IgD-negative memory B cell (primary cell): ENCODE data around the gene TNFAIP8L3. TPM values are rescaled to one million over a fixed set of nuclear protein-coding genes. Genes with fewer than 3 reads are reported as not detected.
"Not testable (repeated sequence)": the region's sequence is repeated elsewhere in the genome, so short reads cannot be mapped to it uniquely, and the experiment has no call there.

Experiments used
- H3K27ac Mint-ChIP-seq, 3 donors: one replicate each; pipeline ENCODE4 v1.8.0; 2020 to 2022; ENCODE audit warnings: mild to moderate bottlenecking in 3 of 3, mixed read lengths in 3 of 3, moderate library complexity in 1 of 3
- H3K27me3 Mint-ChIP-seq: one replicate; pipeline ENCODE4 v1.8.0; 2021; ENCODE audit warnings: mixed read lengths
- H3K36me3 Mint-ChIP-seq: one replicate; pipeline ENCODE4 v1.8.0; 2020; ENCODE audit warnings: mild to moderate bottlenecking, mixed read lengths
- H3K4me1 Mint-ChIP-seq, 3 donors: one replicate each; pipeline ENCODE4 v1.8.0; 2020 to 2022; ENCODE audit warnings: mixed read lengths in 3 of 3, mild to moderate bottlenecking in 1 of 3
- H3K4me3 Mint-ChIP-seq, 4 donors: one replicate each; pipeline ENCODE4 v1.8.0; 2020 to 2022; ENCODE audit warnings: mild to moderate bottlenecking in 4 of 4, mixed read lengths in 4 of 4, moderate library complexity in 3 of 4
- H3K9me3 Mint-ChIP-seq, 3 donors: one replicate each; pipeline ENCODE4 v1.8.0; 2020 to 2021; ENCODE audit warnings: mixed read lengths in 3 of 3, mild to moderate bottlenecking in 1 of 3
- polyA plus RNA-seq: library from polyadenylated mRNA; unstranded; fragments of 300-500 nt; fragmentation: Illumina TruSeq; gene quantifications from one replicate; pipeline ENCODE4 v1.2.3, GENCODE V29; 2021

Gene TNFAIP8L3
- polyA plus RNA-seq, result not detected

DNA sequence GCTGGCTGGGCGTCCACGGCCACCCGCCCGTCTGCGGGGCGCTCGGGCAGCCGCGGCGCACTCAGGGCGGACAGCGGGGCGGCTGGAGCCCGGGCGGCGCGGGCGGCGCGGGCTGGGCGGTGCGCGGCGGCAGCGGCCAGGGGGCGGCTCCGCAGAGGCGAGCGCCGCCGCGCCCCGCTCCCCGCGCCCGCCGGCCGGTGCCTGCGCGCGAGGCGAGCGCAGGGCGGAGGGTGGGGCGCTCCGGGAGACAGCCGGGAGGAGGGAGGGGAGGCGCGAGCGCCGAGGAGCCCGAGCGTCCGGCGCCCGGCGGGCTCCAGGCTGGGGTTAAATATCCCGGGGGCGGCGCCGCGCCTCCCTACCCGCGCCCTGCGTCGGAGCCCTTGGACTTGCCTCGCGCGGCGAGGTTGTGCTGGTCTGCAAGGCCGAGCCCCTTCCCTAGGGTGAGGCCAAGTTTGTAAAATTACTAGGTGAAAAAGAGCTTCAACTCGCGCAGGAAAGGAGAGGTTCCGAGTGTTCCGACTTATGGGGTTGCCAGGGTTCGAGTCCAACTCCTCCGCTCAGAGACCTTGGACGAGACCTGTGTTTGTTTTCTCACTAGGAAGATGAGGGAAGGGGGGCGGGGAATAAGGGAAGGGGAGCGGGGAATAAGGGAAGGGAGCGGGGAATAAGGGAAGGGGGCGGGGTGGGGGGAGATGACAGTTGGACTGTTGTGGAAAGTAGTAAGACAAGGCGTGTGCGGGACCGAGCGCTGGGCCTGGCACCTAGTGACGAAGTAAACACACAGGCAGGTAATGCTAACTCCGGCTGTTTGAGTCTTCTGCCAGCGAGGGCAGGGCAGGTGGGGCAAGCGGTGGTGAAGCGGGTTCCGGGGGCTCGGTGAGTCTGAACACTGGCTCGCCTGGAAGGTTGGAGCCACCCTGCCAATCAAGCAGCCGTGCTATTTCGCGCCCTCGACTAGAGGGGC is at the start of gene TNFAIP8L3:
TSS of gene TNFAIP8L3 (minus strand) at position 301 of the 964 bp plus-strand sequence. CDS start 311 bp downstream, outside the sequence.
- Mint-ChIP-seq H3K9me3 (peaks cover 0 to 5% (median 0%) of the 10 kb centered on the region in 3 donors), H3K4me1 (peaks cover 0 to 2% (median 0%) of the 10 kb centered on the region in 3 donors), H3K36me3 (peaks cover 2% of the 10 kb centered on the region), H3K4me3 (peak within 1 kb of the TSS in 3 of 4 donors; percentile 70 to 85 (median 80)), H3K27ac (no peak within 1 kb of the TSS), H3K27me3 (peaks cover 69% of the 10 kb centered on the region)

DNA sequence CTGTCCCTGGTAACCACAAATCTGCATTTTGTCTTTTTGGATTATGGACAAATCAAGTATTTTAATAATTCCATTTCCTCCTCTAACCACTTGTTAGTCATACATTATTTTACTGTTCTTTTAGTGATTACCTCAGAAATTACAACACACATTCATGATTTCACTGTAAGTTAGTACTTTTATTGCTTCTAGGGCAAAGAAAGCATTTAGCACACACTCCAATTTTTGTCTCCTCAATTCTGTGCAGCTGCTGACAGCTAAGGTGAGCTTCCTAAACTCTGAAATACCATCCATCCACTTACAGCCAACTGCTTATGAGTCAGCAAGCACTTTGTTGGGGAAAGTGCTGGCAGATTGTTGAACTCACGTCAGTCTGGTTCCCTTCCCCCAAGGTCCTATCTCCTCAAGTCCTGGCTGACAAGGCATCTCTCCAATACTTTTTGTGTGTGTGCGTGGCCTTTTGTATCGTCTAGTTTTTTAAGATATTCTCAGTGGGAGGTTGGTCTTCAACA is 49.4 kb upstream of the TNFAIP8L3 start:
- Mint-ChIP-seq H3K4me3 (no peak overlapping the region), H3K36me3 (peaks cover 1% of the 10 kb centered on the region), H3K27ac (no peak overlapping the region), H3K27me3 (peaks cover 9% of the 10 kb centered on the region), H3K9me3 (peaks cover 0 to 5% (median 2%) of the 10 kb centered on the region in 3 donors), H3K4me1 (no peaks in the 10 kb centered on the region)

DNA sequence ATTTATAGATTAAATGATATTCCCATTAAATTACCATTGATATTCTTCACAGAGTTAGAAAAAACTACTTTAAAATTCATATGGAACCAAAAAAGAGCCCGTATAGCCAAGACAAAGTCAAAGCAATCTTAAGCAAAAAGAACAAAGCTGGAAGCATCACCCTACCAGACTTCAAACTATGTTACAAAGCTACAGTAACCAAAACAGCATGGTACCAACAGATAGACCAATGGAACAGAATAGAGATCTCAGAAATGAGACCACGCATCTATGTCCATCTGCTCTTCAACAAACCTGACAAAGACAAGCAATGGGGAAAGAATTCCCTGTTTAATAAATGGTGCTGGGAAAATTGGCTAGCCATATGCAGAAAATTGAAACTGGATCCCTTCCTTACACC is 45.6 kb upstream of the TNFAIP8L3 start:
- H3K4me1 Mint-ChIP-seq, H3K9me3 Mint-ChIP-seq, H3K4me3 Mint-ChIP-seq, H3K27ac Mint-ChIP-seq, H3K36me3 Mint-ChIP-seq: not testable (repeated sequence)
- H3K27me3 Mint-ChIP-seq, result peaks cover 10% of the 10 kb centered on the region

DNA sequence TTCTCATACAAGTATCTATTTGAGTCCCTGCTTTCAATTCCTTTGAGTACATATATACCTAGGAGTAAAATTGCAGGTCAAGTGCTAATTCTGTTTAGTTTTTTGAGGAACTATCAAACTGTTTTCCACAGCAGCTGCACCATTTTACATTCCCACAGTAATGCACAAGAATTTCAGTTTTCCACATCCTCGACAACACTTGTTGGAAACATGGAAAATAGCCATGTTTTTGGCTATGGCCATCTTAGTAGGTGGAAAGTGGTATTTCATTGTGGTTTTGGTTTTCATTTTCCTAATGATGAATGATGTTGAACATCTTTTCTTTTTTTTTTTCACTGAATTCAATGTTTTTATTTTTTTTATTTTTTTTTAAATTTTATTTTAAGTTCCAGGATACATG is 44.4 kb upstream of the TNFAIP8L3 start:
- Mint-ChIP-seq H3K4me1 (peaks cover 0 to 3% (median 3%) of the 10 kb centered on the region in 3 donors), H3K27me3 (peaks cover 7% of the 10 kb centered on the region), H3K9me3 (peaks cover 0 to 5% (median 2%) of the 10 kb centered on the region in 3 donors), H3K36me3 (no peaks in the 10 kb centered on the region), H3K27ac (no peak overlapping the region), H3K4me3 (no peak overlapping the region)

DNA sequence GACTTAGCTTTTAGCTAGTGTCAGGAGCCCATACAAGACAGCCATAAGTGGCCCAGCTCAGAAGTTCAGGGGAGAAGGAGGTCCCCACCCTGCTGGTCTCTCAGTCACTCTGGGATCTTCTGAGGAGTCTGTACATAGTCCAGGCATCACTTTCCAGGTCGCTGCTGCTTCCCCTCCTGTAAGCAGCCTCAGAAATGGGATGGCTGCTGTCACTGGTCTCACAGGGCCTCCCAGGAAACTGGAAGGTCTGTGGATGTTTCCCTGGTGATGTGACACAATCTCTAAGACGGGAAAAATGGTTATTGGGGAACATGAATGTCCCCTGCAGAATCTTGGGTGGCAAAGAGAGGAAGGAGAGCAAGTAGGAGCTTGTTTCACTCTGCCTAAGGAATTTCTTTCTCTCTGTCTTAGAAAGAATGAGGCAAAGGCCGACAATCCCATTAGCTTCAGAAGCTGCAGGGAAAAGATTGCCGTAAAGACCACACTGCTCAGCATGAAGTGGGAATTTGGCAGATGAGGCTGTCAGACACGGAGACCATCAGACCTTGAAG is 43.2 kb upstream of the TNFAIP8L3 start:
- Mint-ChIP-seq H3K27ac (no peak overlapping the region), H3K4me3 (no peak overlapping the region), H3K4me1 (peaks cover 0 to 3% (median 3%) of the 10 kb centered on the region in 3 donors), H3K27me3 (peaks cover 4% of the 10 kb centered on the region), H3K9me3 (peaks cover 0 to 2% (median 0%) of the 10 kb centered on the region in 3 donors), H3K36me3 (no peaks in the 10 kb centered on the region)

DNA sequence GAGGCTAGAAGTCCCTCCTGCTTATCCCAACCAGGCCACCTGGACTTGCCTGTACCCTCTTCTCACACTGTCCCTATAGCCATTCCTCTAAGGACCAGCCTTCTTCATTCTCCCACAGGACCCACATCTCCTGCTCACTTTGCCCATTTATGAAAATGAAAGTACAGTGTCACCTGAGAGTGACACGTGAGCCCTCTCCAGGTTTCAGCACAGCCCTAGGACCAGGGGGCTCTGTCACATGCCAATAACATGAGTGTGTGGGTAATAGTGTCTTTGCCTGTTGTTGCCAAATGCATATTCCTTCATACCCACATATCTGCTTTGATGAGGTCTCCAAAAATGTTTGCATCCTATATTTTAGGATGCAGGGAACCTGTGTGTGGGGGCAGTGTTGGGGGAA is 42.3 kb upstream of the TNFAIP8L3 start:
- Mint-ChIP-seq H3K4me3 (no peak overlapping the region), H3K36me3 (no peaks in the 10 kb centered on the region), H3K4me1 (peaks cover 0 to 3% (median 3%) of the 10 kb centered on the region in 3 donors), H3K27me3 (peaks cover 4% of the 10 kb centered on the region), H3K9me3 (peaks cover 0 to 2% (median 0%) of the 10 kb centered on the region in 3 donors), H3K27ac (no peak overlapping the region)

DNA sequence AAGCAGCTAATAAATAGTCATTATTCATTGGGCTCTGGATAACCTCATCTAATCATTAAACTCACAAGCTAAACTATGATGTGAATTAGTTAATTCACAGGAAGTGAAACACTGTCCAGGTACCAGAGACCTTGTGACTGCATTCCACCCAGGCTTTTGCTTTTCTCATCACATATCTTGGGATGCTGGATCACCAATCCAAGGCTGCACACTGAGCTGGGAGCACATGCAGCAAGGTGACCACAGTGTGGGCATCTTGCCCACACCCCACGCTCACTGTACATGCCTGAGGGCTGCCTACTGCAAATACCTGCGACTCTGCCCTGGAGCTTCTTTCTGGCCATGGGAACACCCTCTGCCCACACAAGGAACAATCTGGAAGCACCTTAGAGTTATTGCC is 40.6 kb upstream of the TNFAIP8L3 start:
- no peaks in the 10 kb centered on the region for H3K9me3 Mint-ChIP-seq
- no peak overlapping the region for H3K27ac Mint-ChIP-seq
- H3K4me1 Mint-ChIP-seq, result peaks cover 0 to 3% (median 3%) of the 10 kb centered on the region in 3 donors
- H3K27me3 Mint-ChIP-seq, result peaks cover 4% of the 10 kb centered on the region
- no peaks in the 10 kb centered on the region for H3K36me3 Mint-ChIP-seq
- H3K4me3 Mint-ChIP-seq, result no peak overlapping the region

DNA sequence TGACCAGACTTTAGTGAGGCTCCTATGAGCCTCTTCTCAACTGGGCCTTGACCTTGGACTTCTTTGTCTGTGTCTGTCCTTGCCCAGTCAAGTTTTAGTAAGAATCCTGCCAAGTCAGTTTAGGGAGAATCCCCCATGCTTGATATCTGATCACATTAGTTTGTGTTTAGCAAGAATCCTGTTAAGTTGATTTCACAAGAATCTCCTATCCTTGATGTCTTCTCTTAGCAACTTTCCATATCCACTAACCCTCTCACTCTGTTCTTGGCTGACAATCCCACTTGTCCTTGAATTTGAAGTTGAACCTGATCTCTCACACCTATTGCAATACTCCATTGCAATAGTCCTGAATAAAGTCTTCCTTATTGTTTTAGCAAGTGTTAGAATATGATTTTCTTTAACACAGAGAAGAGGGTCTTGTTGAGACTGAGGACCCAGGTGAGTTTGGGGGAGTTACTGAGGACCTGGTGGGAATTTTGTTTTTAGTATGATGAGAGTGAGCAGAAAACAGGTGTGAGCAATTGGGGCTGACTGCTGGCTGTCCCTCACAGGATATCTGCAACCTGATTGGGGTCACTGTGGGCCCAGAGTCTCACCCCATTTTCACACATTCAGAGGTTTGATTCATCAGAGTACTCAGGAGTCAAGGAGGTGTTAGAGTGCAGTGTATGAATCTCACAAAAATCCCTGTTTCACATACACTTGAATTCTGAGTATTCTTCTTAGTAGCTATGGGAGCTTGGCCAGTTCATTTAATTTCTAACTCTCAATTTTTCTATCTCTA is 39.9 kb upstream of the TNFAIP8L3 start:
- Mint-ChIP-seq H3K9me3 (peaks cover 0 to 2% (median 0%) of the 10 kb centered on the region in 3 donors), H3K27me3 (peaks cover 3% of the 10 kb centered on the region), H3K36me3 (no peaks in the 10 kb centered on the region), H3K4me3 (no peak overlapping the region), H3K27ac (no peak overlapping the region), H3K4me1 (peaks cover 0 to 3% (median 3%) of the 10 kb centered on the region in 3 donors)

DNA sequence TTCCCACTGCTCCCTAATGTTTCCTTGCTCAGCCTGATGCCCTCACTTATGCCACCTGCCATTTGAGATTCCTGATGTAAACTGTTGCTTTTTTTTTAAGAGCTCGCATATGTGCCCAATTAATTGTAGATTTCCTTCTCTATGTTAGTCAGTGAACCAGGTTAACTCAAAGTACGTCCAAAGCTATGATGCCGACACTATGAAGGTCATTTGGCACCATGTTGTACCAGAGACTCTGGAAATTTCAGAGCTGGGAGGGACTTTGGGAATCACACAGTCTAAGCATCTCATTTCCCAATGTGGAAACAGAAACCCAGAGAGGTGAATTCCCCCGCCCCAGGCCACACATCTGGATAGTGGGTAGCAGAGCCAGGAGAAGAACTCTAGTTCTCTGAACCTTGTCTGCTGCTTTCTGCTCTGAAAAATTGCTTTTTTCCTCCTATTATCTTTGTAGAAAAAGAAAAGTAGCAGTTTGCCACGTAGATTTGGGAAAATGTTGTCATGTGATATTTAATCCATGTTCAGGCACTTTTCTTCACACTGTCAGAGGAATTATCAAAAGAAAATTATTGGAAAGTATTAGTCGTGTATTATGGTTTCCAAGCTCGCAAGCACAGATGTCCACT is 38.5 kb upstream of the TNFAIP8L3 start:
- H3K27ac Mint-ChIP-seq, result no peak overlapping the region
- H3K27me3 Mint-ChIP-seq, result peaks cover 2% of the 10 kb centered on the region

DNA sequence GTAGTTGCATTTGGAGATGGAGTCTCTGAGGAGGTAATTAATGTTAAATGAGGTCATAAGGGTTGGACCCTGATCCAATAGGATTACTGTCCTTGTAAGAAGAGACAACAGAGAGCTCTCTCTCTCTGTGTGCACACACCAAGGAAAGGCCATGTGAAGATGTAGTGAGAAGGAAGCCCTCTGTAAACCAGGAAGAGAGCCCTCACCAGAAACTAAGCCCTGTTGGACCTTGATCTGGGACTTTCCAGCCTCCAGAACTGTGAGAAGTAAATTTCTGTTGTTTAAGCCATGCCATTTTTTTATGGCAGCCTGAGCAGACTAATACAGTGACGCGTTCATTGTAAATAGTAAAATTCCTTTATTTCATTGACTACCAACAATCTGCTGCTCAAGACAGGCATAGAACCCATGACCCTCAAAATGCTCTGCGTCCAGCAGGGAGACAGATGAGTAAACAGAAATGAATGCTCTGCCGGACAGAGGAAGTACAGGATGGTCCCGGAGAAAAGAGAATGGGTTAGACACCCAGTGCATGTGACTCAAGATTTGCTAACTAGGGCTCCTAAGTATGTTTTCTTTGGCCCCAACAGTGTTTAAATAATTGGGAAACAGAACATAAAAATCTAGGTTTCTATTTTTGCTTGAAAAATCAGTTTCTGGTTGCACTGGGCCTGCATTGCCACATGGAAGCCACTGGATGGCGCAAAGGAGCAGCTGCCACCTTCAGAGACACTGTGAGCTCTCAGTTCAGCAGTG is 37.9 kb upstream of the TNFAIP8L3 start:
- Mint-ChIP-seq H3K36me3 (no peaks in the 10 kb centered on the region), H3K9me3 (peaks cover 0 to 2% (median 0%) of the 10 kb centered on the region in 3 donors), H3K27me3 (peaks cover 2% of the 10 kb centered on the region), H3K4me1 (peaks cover 0 to 3% (median 3%) of the 10 kb centered on the region in 3 donors), H3K27ac (no peak overlapping the region), H3K4me3 (no peak overlapping the region)

More for the DNA sequence above, 38.5 kb upstream of the TNFAIP8L3 start:
- Mint-ChIP-seq H3K4me3 (no peak overlapping the region), H3K9me3 (peaks cover 0 to 2% (median 0%) of the 10 kb centered on the region in 3 donors), H3K36me3 (no peaks in the 10 kb centered on the region), H3K4me1 (peaks cover 0 to 3% (median 3%) of the 10 kb centered on the region in 3 donors)

DNA sequence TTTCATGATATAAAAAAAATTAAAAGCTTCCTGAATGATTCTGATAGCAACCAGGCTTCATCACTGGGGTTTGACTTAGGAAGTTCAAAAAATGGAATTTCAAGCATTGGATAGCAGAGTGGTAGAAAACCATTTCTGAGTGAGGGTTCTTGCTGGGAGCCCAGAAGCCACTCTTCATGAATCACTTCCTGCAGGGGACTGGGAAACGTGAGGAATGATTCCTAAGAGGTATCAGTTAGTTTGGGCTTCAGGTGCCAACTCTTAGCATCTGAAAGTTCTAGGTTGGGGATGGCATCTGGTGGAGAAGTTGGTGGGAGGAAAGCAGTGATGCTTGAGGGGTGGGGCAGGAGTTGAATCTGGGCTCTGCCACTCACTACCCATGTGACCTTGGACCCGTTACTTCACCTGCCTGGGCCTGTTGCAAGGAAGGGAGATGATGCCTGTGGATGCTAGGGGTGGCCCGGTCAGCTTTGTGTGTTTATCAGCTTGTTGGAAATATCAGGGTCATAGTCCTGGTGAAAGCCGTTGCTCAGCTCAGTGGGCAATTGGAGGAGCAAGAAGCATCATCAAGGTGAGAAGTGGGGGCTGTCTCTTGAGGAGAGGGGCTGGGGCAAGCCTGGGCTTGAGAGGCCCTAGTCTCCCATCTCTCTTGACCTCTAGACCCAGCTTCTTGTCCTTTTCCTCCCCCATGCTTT is 37.0 kb upstream of the TNFAIP8L3 start:
- Mint-ChIP-seq H3K4me3 (no peak overlapping the region), H3K27ac (no peak overlapping the region), H3K9me3 (peaks cover 0 to 2% (median 0%) of the 10 kb centered on the region in 3 donors), H3K4me1 (peaks cover 0 to 2% (median 0%) of the 10 kb centered on the region in 3 donors), H3K36me3 (peaks cover 2% of the 10 kb centered on the region), H3K27me3 (peaks cover 2% of the 10 kb centered on the region)

DNA sequence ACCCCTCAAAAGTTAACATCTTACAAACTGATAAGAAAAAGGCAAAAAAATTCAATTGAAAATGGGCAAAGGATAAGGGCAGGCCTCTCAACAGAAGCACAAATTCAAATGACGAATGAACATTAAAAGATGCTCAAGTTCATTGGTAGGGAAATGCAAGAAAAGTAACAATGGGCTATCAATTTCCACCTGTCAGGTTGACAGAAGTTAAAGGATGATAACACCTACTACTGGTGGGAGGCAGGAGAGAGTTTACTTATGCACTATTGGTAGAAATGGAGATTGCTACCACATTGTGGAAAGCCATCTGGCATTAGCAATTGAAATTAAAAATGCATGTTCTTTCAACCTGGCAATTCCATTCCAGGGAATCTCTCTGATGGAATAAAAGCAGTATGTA is 35.6 kb upstream of the TNFAIP8L3 start:
- H3K36me3 Mint-ChIP-seq, result peaks cover 2% of the 10 kb centered on the region
- H3K9me3 Mint-ChIP-seq, result peaks cover 0 to 2% (median 0%) of the 10 kb centered on the region in 3 donors
- peaks cover 0 to 2% (median 0%) of the 10 kb centered on the region in 3 donors for H3K4me1 Mint-ChIP-seq
- H3K4me3 Mint-ChIP-seq, result no peak overlapping the region
- H3K27ac Mint-ChIP-seq, result no peak overlapping the region
- H3K27me3 Mint-ChIP-seq, result peaks cover 7% of the 10 kb centered on the region

DNA sequence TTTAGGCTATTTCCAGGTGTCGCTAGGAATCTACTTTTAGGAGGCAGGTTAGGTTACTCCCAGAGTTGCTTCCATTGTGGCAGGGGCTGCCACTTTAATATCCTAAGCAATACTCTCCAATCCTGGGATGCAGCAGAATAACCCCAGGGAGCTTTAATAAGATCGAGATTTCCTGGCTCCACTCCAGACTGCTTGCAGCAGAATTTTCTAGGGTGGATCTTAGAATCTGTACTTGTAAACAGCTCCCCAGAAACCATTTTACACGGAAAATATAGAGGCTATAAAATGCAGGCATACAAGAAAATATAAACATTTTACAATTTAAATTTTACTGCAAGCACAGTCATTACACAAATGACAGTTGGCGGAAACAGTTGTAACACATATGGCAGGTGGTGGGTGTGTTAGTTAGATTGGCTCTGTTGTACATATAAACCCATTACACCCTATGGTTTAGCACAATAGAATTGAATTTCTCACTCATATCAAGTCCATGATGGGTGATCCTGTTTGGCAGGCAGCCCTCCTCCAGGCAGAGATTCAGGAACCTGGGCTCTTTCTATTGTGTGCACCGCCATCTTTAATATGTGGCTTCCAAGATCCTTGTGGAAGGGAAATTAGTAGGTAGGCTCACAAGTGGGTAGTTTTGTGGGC is 35.0 kb upstream of the TNFAIP8L3 start:
- no peak overlapping the region for H3K4me3 Mint-ChIP-seq
- H3K27ac Mint-ChIP-seq, result no peak overlapping the region
- H3K9me3 Mint-ChIP-seq, result peaks cover 0 to 4% (median 0%) of the 10 kb centered on the region in 3 donors
- H3K36me3 Mint-ChIP-seq, result peaks cover 2% of the 10 kb centered on the region
- peaks cover 0 to 2% (median 0%) of the 10 kb centered on the region in 3 donors for H3K4me1 Mint-ChIP-seq
- H3K27me3 Mint-ChIP-seq, result peaks cover 7% of the 10 kb centered on the region
